NCI-H526 treated with DMSO at 0.1 percent for 48 hours (cell line): ENCODE measurements around the gene SERPINB2.
A peak's percentile ranks its signal among the peaks of the same experiment; 100 is the strongest.

Source experiments
- DNase-seq: peaks from one replicate; lab custom pipeline; 2025; lab: John Stamatoyannopoulos, UW

Gene SERPINB2, protein sequence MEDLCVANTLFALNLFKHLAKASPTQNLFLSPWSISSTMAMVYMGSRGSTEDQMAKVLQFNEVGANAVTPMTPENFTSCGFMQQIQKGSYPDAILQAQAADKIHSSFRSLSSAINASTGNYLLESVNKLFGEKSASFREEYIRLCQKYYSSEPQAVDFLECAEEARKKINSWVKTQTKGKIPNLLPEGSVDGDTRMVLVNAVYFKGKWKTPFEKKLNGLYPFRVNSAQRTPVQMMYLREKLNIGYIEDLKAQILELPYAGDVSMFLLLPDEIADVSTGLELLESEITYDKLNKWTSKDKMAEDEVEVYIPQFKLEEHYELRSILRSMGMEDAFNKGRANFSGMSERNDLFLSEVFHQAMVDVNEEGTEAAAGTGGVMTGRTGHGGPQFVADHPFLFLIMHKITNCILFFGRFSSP

DNA sequence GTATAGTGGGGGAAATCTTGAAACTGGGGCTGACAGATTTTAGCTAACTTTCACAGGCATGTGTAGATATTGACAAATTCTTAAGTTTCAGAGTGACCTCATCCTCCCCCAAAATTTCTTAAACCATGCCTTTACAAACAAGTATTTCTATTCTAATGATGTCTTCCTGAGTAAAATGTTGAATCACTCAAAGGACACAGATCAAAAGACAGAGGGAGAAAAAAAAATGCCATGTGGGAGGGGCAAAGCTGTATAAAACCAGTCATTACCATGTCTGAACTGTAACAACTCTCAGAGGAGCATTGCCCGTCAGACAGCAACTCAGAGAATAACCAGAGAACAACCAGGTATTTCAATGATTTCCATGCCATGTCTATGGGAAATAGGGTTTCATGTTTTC, at the start of gene SERPINB2:
TSS of gene SERPINB2 (plus strand) at position 282 of the 400 bp plus-strand sequence. CDS start 3,740 bp downstream, outside the sequence.
- no peak for DNase-seq

DNA sequence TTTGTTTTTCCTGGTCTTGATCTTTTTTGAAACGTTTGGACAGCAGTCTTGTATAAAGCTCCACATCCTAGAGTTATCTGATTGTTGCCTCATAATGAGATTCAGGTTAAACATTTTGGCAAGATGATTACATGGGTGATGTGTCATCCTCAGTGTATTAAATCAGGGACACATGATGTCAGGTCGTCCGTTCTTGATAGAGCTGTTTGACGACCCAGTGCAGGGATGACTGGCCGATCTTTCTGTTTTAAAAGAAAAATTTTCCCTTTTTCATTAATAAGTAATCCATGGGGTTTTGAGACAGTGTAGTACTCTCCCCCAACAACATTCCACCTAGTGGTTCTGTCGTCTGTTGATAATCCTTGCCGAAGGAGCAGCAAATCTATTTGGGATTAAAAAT, 44.5 kb upstream of the SERPINB2 start:
- no peak for DNase-seq

DNA sequence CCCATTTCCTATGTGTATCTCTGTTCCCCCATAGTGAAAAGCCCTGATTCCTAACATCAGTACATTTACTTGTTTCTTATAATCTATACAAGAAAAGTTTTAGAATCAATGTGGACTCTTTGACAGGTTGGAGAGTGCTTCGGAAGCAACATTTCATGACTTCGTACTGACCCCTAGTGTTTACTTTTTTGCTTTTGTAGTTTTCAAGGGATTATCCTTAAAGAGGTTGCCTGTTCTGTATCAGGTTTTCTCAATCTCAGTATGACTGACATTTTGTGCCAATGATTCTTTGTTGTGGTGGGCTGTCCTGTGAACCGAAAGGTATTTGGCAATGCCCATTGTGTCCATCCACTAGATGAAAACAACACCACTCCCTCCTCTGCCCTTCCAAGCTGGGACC, 43.3 kb upstream of the SERPINB2 start:
- DNase-seq = no peak

DNA sequence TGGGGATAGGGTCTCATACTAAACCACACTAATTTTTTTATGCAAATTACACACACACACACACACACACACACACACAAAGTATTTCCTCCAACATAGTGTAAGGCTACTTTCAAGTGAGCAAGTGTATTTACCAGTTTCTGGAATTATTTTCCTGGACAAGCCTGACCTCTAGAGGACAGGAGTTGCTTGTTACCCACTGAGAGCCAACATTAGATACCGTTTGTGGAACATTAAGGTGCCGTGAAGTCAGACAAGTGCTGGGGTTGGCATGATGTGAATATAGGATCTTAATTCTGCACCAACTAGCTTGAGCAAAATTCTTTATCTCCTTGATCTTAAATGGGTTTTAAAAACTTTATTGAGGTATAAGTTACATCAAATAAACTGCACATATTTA, 39.3 kb upstream of the SERPINB2 start:
- DNase-seq = peak; percentile 15

DNA sequence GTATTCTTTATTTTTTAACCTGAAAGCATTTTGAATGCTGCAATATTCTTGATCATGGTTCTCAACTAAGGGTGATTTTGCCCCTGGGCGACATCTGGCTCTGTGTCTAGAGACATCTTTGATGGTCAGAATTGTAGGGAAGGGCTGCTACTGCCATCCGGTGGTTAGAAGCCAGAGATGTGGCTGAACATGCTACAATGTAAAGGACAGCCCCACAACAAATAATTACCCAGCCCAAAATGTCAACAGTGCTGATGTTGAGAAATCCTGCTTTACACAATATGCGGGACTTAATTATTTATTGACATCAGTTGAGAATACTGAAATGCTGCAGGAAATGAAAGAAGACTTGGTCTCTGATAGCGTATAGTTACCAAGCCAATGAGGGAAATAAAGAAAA, 37.5 kb upstream of the SERPINB2 start:
- DNase-seq = no peak

DNA sequence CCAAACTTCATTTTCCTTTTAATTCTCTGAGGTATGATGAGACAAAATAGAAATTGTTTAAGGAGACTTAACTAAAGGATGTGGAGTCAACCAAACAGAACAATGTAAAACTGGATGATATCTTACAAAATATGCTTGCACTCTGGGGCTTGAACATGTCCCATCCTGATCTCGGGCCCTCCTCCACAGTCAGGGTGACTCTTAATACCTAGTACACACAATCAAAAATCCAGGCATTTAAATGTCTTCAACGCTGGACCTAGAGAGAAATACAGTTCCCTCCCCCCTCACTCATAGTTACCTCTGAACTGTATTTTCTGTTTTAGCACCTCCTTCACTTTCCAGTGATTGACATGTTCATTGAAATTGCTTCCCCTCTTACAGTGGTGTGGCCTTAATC, 36.9 kb upstream of the SERPINB2 start:
- no peak for DNase-seq

DNA sequence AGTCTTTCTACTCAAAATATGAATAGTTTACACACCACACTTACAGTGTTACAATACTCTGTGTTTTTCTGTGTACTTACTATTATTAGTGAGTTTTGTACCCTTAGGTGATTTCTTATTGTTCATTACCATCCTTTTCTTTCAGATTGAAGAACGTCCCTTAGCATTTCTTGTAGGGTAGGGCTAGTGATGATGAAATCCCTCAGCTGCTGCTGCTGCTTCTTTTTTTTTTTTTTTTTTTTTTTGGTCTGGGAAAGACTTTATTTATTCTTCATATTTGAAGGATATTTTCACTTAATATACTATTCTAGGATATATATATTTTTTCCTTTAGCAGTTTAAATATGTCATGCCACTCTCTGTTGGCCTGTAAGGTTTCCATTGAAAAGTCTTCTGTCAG, 29.0 kb upstream of the SERPINB2 start:
- no peak for DNase-seq

DNA sequence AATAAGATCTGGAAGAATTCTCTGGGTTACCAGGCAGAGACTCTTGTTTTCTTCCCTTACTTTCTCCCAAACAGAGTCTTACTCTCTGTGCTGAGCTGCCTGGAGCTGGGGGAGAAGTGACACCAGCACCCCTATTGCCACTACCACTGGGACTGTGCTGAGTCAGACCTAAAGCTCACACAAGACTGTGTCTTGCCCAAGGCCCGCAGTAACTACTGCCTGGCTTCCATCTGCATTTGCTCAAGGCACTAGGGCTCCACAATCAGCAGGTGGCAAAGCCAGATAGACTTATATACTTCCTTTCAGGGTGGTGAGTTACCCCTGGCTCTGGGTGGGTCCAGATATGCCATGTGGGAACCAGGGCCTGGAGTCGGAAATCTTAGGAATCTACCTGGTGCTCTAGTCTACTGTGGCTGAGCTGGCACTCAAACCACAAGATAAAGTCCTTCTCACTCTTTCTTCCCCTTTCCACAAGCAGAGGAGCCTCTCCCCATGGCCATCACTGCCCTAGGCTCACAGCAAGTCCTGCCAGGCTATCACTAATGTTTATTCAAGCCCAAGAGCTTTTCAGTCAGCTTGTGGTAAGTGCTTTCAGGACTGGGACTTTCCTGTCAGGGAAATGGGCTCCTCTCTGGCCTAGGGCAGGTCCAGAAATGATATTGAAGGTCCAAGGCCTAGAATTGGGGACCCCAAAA, 27.6 kb upstream of the SERPINB2 start:
- no peak for DNase-seq

DNA sequence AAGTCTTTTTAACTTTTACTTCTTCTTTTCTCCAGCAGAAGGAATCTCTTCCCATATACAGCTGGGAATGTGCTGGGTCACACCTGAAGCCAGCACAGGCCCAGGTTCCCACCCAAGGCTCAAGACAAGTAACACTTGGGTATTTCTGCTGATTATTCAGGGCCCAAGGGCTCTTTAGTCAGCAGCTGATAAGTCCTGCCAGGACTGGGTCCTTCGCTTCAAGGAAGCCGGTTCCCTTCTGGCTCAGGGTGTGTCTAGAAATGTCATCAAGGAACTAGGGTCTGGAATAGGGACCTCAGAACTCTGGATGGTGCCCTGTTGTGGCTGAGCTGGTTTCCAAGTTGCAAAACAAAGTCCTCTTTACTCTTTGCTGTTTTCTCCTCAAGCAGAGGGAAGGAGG, 27.0 kb upstream of the SERPINB2 start:
- DNase-seq = no peak

DNA sequence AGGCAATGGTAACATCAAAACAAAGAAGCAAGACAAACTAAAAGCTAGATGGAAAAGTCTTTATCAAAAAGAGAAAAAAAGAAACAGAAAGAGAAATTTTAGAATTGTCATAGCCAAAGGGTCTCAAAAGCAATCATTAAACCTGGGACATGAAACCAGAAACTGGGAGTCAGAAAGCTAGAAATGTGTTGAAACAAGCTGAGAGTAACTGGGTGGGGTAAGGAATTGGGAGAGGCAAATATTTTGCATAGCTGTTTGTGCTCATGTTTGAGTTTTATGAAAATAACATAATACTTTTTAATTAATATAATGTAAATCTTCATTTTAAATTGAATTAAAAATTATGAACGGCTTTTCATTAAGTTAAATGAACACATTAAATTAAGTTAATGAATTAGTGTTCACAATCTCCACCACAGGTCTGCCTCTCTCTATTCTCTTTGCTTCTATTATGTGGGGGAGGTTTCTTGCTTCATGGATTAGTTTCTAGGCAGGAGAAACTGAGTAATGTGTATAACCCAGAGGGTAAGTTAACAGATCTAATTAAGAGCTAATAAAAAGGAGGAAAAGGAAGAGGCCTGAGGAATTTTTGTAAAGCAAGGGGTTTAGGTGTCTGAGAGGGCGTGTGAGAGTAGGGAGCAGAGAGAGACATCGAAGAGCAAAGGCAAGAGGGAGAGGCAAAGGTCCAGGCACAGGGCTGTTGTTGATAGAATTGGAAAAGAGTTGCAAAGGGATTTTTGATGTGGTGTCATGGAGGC, 20.0 kb upstream of the SERPINB2 start:
- no peak for DNase-seq

DNA sequence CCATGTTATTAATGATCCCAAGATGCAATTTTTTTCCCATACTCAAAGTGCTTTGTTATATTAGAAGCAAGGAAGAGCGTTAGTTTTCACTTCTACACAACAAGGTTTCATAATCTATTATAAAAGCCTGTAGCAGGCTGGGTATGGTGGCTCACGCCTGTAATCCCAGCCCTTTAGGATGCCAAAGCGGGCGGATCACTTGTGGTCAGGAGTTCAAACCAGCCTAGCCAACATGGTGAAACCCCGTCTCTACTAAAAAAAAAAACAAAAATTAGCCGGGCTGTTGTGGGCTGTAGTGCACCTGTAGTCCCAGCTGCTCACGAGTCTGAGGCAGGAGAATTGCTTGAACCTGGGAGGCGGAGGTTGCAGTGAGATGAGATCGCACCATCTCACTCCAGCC, 19.0 kb upstream of the SERPINB2 start:
- DNase-seq = no peak

DNA sequence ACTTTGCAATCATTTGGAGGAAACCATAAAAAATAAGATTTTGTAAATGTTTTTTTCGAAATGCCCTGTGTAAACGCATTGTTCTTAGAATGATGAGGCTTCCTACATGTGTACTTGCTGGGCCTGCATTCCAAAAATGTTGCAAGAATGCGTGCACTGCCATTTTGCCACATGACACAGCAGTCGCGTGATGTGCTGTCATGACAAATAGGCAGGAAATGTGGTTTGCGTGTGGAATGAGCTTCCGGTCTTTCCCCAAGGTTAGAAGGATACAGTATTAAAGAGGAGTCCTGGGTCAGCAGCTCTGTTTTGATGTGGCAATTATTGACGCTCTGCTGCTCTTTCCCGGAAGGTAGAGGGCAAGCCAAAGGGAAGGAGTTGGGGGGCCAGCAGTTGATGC, 18.1 kb upstream of the SERPINB2 start:
- DNase-seq = no peak

DNA sequence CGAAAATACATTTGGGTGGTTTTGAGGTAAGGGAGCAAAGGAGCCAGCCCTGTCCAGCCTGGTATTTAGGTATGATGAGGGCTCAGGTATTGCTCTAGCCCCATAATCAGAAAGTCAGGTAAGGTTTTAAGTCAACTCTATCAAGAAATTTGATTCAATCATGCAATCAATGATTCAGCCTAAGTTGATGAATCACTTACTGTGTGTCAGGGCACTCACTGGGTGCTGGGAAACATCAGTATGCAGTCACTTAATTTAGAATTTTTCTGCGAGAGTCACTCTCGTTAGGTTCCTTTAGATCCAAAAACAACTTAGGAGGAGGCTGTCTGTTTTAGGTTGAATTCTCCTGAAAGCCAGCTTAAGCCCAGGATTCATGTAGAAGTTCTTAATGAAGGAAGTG, 17.7 kb upstream of the SERPINB2 start:
- DNase-seq = no peak

DNA sequence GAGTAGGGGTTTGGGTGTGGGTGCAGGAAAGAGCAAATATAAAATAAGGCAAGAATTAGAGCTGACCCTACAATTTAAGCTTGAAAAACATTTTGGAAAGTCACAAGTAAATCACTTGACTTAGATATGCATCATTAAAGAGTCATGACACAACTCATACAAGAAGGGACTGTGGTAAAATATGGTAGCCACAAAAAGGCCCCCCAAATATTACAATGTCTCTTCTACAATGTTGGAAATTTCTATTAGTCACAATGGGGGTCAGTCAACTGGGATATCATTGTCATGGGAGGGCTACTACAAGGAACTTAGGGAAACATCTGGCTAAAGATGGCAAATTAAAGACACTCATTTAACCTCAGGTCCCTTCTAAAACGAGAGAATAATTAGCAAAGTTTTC, 15.7 kb upstream of the SERPINB2 start:
- DNase-seq = no peak

DNA sequence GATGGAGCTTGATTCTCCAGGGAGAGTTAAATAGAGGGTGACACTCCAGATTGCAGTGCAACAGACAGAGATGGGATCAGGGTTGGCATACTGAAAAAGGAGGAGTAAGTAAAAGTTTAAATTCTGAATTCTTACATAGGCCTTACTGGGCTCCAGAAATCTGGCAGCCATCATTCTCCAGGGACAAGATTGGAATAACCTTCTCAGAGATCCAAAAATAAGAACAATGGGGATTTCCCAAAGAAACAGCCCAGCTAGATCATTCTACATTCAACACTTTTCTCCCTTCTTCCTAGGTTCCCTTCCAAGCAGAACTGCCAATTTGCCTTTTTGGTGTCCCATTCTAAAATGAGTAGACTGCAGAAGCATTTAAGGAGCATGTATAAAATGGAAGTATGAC, 14.9 kb upstream of the SERPINB2 start:
- DNase-seq = no peak

DNA sequence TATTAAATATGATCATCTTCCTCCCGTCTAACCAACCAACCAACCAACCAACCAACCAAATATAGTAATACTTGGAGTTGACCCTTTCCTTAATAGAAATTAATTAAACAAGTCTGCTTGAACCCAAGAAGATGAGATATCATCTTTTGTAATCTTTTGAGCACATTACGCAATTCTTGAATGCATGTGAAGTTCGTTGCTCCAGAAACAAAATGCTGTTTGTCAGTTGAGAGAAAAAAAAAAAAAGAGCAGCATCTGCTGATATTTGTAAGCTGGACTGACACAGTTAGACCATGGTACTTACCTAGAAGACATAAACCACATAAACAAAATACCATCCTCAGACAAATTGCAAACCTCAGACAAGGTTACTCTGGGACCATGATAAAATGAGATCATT, 9.2 kb upstream of the SERPINB2 start:
- no peak for DNase-seq

DNA sequence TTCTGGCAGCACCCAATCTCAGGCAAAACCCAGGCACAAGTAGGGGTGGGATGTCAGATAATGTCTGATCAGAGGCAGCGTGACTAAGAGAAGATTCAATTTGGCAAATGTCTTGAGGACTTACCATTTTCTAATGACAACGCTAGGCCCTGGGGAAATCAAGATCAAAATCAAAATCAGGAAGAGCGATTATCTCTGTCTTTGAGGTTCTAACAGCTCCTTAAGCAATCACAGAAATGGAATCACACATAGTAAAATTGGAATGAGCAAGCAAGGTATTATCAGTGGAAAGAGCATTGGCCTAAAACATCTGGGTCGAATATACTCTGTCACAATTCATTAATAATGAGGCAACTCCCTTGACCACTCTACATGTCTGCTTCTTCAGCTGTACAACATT, 8.6 kb upstream of the SERPINB2 start:
- DNase-seq = no peak

DNA sequence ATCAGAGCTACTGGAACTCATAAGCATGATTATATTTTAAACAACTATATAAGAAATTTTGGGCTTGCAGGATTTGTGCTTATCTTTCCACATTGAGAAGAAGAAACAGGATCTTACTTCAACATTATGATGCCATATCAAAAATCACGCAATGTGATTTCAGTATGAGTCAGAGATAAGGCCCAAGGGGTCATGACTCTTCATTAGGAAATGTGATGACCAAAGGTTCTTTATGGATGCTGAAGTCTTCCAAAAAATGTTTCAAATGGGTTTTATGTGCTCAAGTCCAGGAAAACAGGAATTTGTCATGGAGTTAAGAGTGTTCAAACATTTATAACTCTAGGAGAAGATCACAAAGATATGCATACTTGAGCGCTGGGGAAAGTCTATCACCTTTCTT, 7.8 kb upstream of the SERPINB2 start:
- no peak for DNase-seq

DNA sequence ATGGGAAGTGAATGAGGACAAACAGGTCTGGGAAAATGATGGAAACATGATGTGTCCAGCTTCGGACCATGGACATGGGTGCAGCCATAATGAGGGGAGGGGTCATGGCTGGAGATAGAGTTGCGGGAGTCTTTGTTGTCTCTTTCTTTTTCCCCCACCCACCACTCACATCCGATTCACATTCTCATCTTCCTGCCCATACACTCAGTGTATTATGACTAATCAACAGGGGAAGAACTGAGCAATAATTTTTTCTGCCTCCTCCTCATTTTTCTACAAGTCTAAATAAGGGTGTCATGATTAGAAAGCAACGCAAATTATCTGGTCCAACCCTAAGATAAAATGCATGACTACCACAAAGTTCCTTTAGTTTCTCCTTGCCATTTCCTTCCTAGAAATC, 5.7 kb upstream of the SERPINB2 start:
- no peak for DNase-seq

DNA sequence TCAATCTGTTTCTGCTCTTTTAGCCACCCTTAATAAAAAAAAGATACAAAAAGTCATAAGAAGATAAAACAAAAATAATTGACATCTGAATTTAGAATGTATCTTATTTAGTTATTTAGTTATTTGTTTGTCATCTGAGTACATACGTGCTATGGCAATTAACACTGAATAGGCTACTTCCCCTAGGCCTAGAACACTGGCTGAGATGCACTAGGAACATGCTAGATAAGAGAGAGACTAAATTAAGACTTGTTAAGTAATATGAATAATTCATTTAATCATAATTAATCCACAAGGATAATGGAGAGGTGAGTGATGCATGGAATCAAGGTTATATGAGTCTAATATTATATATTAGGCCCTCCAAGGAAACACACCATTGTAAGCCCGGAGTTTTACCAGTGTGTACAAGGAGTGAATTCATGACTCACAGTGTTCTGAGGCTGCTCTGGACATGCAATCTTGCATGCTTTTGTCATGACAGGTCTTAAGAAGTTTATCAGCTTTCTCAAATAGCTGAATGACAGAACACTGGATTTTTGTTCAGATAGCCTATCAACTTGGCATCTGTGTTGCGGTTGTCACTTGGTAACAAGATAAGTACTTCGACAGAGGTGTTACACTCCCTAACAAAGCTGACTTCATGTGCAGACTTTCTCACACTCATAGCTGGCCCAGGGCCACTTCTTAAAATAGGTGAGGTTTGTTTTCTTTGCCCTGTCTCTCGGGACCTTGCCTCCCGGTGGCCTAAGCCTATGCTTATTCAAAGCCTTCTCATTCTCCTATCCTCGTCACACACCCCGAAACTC, 5.0 kb upstream of the SERPINB2 start:
- DNase-seq = no peak

DNA sequence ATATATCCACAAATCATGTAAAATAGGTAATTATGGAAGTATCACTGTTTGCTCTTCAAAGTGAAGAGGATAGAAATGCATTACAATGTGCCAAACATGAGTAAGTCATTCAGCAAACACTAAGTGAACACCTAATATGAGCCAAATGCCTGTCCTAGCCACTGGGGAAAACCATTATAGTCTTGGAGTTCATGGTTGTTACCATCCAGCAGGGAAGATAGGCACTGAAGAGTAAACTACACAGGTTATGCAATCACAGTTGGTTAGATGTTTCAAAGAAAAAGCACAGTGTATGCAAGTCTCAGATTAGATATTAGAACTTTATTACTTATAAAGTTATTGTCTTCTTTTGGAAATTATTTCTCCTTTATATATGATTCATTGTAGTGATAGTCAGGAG, 3.9 kb upstream of the SERPINB2 start:
- DNase-seq = no peak
